Natural killer cell (primary cell): Measurements from ENCODE around the gene ATP6V1G1. TPM values are rescaled to one million over a fixed set of nuclear protein-coding genes. Genes with fewer than 3 reads are reported as not detected.

Experiments used
- ATAC-seq, 3 donors: fragments of 150-1000 bp in 2 of 3; fragments of 200-7000 bp in 1 of 3; cut with Tn5 transposase; 1 replicate in 1 of 3; 2 replicates in 2 of 3; pipeline ENCODE4 v1.10.0; 2021; ENCODE audit warnings: mild to moderate bottlenecking in 2 of 3, moderate library complexity in 2 of 3
- DNase-seq, 2 donors: peaks; one replicate each; pipeline versions ENCODE4 v3.0.0 to v3.0.0-alpha.2; 2013 to 2021; ENCODE audit warnings: mixed read lengths in 1 of 2
- H3K27ac ChIP-seq: one replicate; pipeline ENCODE4 v1.5.1; 2013; ENCODE audit warnings: mild to moderate bottlenecking, low read length
- H3K27me3 ChIP-seq: one replicate; pipeline ENCODE4 v1.6.1; 2013; ENCODE audit warnings: low read length; ENCODE audit not compliant: control insufficient read depth, insufficient read depth
- H3K36me3 ChIP-seq: one replicate; pipeline ENCODE4 v1.6.1; 2013; ENCODE audit warnings: low read length; ENCODE audit not compliant: control insufficient read depth, insufficient read depth
- H3K4me1 ChIP-seq: one replicate; pipeline ENCODE4 v1.6.1; 2013; ENCODE audit warnings: low read length; ENCODE audit not compliant: control insufficient read depth, insufficient read depth
- H3K4me3 ChIP-seq: one replicate; pipeline ENCODE4 v1.5.1; 2013; ENCODE audit warnings: low read length
- H3K9me3 ChIP-seq: one replicate; pipeline ENCODE4 v1.6.1; 2013; ENCODE audit warnings: low read length; ENCODE audit not compliant: control insufficient read depth, insufficient read depth
- H3K27ac Mint-ChIP-seq, 2 donors: one replicate each; pipeline ENCODE4 v1.8.0; 2022; ENCODE audit warnings: mild to moderate bottlenecking in 2 of 2, mixed read lengths in 2 of 2, moderate library complexity in 1 of 2
- H3K27me3 Mint-ChIP-seq, 2 donors: one replicate each; pipeline ENCODE4 v1.8.0; 2022; ENCODE audit warnings: low read depth in 2 of 2, mixed read lengths in 2 of 2
- H3K36me3 Mint-ChIP-seq: one replicate; pipeline ENCODE4 v1.8.0; 2022; ENCODE audit warnings: mixed read lengths
- H3K4me1 Mint-ChIP-seq, 2 donors: one replicate each; pipeline ENCODE4 v1.8.0; 2022; ENCODE audit warnings: mixed read lengths in 2 of 2
- H3K4me3 Mint-ChIP-seq: one replicate; pipeline ENCODE4 v1.8.0; 2022; ENCODE audit warnings: mild to moderate bottlenecking, moderate library complexity, mixed read lengths
- H3K9me3 Mint-ChIP-seq, 2 donors: one replicate each; pipeline ENCODE4 v1.8.0; 2022; ENCODE audit warnings: mixed read lengths in 2 of 2
- CTCF ChIP-seq: fragments of 200-600 bp; IDR thresholded peaks from one replicate; pipeline ENCODE4 v1.8.0; 2022; ENCODE audit warnings: antibody characterized with exemption
- WGBS: methylation state at CpG from one replicate; pipeline ENCODE4 v1.1.7; 2013; ENCODE audit warnings: missing lambda C conversion rate; ENCODE audit not compliant: insufficient coverage; 5-methylcytosine and 5-hydroxymethylcytosine counted together
- intact Hi-C: fragments of 100-400 bp; cut with micrococcal nuclease; formaldehyde crosslinking; loops from one replicate; pipeline ENCODE4 v1.14.2; 2022
- total RNA-seq, 4 donors: library from RNA; stranded (reverse); fragments of 120-200 nt in 1 of 4; gene quantifications; one replicate each; pipeline versions ENCODE4 v1.2.3 to v1.2.4, GENCODE V29; 2013 to 2022

The ATP6V1G1 gene
- total RNA-seq, 3 donors from 2014 or later (not counting 1 experiment from before 2014, with no cell fraction given): 83.8 to 101 (median 93.5) TPM

DNA sequence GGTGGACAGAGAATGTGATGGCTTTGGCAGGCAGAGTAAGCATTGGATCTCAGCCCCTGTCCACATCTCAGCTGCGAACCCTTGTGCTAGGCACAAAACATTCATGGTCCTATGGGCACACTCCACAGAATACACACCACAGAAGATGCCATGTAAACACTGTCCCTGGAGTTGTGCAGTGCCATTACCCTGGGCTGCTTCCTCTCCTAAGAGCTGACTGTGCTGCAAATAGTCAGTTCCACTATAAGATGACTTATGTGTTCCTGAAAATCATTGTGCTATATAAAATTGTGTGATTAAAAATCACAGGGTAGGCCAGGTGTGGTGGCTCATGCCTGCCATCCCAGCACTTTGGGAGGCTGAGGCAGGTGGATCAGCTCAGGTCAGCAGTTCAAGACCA, 31.9 kb upstream of the ATP6V1G1 start:
- Mint-ChIP-seq H3K4me1 (no peaks in the 10 kb centered on the region), H3K4me3 (no peak overlapping the region), H3K9me3 (no peaks in the 10 kb centered on the region), H3K27ac (no peak overlapping the region), H3K36me3 (no peaks in the 10 kb centered on the region), H3K27me3 (peaks cover 9 to 15% of the 10 kb centered on the region in 2 donors)
- H3K4me3 ChIP-seq: no peak overlapping the region
- TF ChIP-seq CTCF: no peak
- 100% methylated on average over 1 of the region's 1 CpG for WGBS
- ATAC-seq (no peak), DNase-seq (no peak)
- H3K4me1 ChIP-seq: no peaks in the 10 kb centered on the region
- intact Hi-C loops: no loop called here
- no peak overlapping the region for H3K27ac ChIP-seq
- no peaks in the 10 kb centered on the region for H3K36me3 ChIP-seq
- H3K27me3 ChIP-seq: no peaks in the 10 kb centered on the region
- no peaks in the 10 kb centered on the region for H3K9me3 ChIP-seq

- Histone ChIP-seq H3K9me3 (no peaks in the 10 kb centered on the region), H3K27me3 (no peaks in the 10 kb centered on the region), H3K27ac (no peak overlapping the region), H3K36me3 (no peaks in the 10 kb centered on the region), H3K4me1 (no peaks in the 10 kb centered on the region), H3K4me3 (no peak overlapping the region)
- Mint-ChIP-seq H3K4me1 (no peaks in the 10 kb centered on the region), H3K9me3 (no peaks in the 10 kb centered on the region), H3K27me3 (peaks cover 13 to 27% of the 10 kb centered on the region in 2 donors), H3K4me3 (no peak overlapping the region), H3K27ac (no peak overlapping the region), H3K36me3 (no peaks in the 10 kb centered on the region)
- ATAC-seq (no peak), DNase-seq (no peak)
- 59% methylated on average over 3 of the region's 3 CpGs for WGBS
- intact Hi-C loops: no loop called here
- TF ChIP-seq CTCF: no peak
These were observed 29.4 kb upstream of the ATP6V1G1 start for GRCh38 chr9:114558027-114558675.

- intact Hi-C loops: no loop called here
- no peaks in the 10 kb centered on the region for H3K9me3 ChIP-seq
- H3K27me3 Mint-ChIP-seq: peaks cover 15 to 27% of the 10 kb centered on the region in 2 donors
- H3K4me3 Mint-ChIP-seq: no peak overlapping the region
- H3K36me3 Mint-ChIP-seq: no peaks in the 10 kb centered on the region
- no peak overlapping the region for H3K27ac Mint-ChIP-seq
- TF ChIP-seq CTCF: no peak
- no peak overlapping the region for H3K4me3 ChIP-seq
- WGBS: 42% methylated on average over 2 of the region's 2 CpGs
- ATAC-seq (no peak), DNase-seq (no peak)
- no peaks in the 10 kb centered on the region for H3K4me1 ChIP-seq
- H3K27ac ChIP-seq: no peak overlapping the region
- no peaks in the 10 kb centered on the region for H3K36me3 ChIP-seq
- no peaks in the 10 kb centered on the region for H3K4me1 Mint-ChIP-seq
- H3K27me3 ChIP-seq: no peaks in the 10 kb centered on the region
- H3K9me3 Mint-ChIP-seq: no peaks in the 10 kb centered on the region
These were observed 27.6 kb upstream of the ATP6V1G1 start for GRCh38 chr9:114559830-114560513.
